ENCODE measurements around the gene NUDT22.

- no peak for TF ChIP-seq CTCF (IDR thresholded peaks at IDR 0.05)
- TF ChIP-seq POLR2A (IDR thresholded peaks at IDR 0.05) = no peak
These were observed 9.5 kb downstream of the NUDT22 start for GRCh38 chr11:64235437-64236161.

All from gastroesophageal sphincter (tissue), 3 donors.